H7 (cell line): ENCODE results near the gene GAS7. TPM values are rescaled to one million over a fixed set of nuclear protein-coding genes. Genes with fewer than 3 reads are reported as not detected.

Source experiments
- DNase-seq: peaks from one replicate; pipeline ENCODE4 v3.0.0; 2012
- H3K27me3 ChIP-seq: 2 replicates; pipeline ENCODE4 v1.6.0; 2011; ENCODE audit warnings: mild to moderate bottlenecking, low read length; ENCODE audit not compliant: control insufficient read depth, insufficient read depth
- H3K36me3 ChIP-seq: replicated peaks from 2 replicates; pipeline ENCODE4 v1.5.1; 2011; ENCODE audit warnings: low read length; ENCODE audit not compliant: control insufficient read depth, insufficient read depth
- H3K4me3 ChIP-seq: 2 replicates; pipeline ENCODE4 v1.5.1; 2011; ENCODE audit warnings: low read depth, mild to moderate bottlenecking, control low read depth, low read length, moderate library complexity; ENCODE audit not compliant: insufficient read depth
- total RNA-seq: library from RNA; depleted of rRNA; stranded (reverse); fragments of >200 nt; shearing (Covaris generic); gene quantifications from 2 replicates; pipeline ENCODE4 v1.2.3, GENCODE V29; 2014; rRNA removed

The GAS7 gene
- total RNA-seq, 1 experiment from 2014 or later = 4.2 TPM

- no peak for DNase-seq
These were observed 337.6 kb downstream of the GAS7 start for GRCh38 chr17:9860851-9861250.

More at GRCh38 chr17:9860851-9861250, 337.6 kb downstream of the GAS7 start:
- H3K4me3 ChIP-seq = no peak overlapping the region
- H3K27me3 ChIP-seq = no peaks in the 10 kb centered on the region
- H3K36me3 ChIP-seq = no peaks in the 10 kb centered on the region

Other genes with a start within 250 kb of the GAS7 start
- 0.22 TPM in 1 of 2 replicates, not detected in the other for gene MYH13, start 174.4 kb upstream of the GAS7 start, total RNA-seq
- gene MYH8, start 223.3 kb upstream of the GAS7 start, total RNA-seq = not detected in 2 replicates